VCaP (cell line): ENCODE data around the gene USP5.

Experiments used
- H3K27ac ChIP-seq: fragments of 450-650 bp; 2 replicates; pipeline ENCODE4 v1.5.1; 2017
- TF ChIP-seq, protein P1 (sequence below): fragments of 450-650 bp; conservative IDR thresholded peaks from 2 replicates; pipeline ENCODE4 v1.5.1; 2017; ENCODE audit warnings: mild to moderate bottlenecking, moderate library complexity

USP5 gene

DNA sequence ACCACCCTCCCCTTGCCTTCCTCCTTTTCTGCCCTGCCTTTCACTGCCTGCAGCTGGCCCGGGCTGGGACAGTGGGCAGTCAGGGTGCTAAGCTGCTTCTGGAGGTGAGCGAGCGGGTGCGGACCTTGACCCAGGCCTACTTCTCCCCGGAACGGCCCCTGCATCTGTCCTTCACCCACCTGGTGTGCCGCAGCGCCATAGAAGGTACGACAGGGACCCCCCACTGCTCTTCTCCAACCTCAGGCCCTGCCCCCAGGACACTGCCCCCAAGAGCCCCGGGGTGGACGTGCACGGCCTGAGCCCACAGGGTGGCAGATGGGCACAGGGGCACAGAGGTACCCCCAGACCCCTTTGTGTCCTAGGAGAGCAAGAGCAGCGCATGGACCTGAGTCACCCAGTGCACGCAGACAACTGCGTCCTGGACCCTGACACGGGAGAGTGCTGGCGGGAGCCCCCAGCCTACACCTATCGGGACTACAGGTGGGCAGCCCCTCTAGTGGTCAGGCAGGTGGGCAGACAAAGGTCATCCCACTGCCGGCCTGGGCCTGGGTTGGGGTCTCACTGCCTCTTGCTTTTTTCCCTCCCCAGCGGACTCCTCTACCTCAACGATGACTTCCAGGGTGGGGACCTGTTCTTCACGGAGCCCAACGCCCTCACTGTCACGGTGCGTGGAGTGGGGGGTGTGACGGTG lies 14.4 kb upstream of the USP5 start:
- no peak overlapping the region for H3K27ac ChIP-seq
- TF ChIP-seq, protein P1, sequence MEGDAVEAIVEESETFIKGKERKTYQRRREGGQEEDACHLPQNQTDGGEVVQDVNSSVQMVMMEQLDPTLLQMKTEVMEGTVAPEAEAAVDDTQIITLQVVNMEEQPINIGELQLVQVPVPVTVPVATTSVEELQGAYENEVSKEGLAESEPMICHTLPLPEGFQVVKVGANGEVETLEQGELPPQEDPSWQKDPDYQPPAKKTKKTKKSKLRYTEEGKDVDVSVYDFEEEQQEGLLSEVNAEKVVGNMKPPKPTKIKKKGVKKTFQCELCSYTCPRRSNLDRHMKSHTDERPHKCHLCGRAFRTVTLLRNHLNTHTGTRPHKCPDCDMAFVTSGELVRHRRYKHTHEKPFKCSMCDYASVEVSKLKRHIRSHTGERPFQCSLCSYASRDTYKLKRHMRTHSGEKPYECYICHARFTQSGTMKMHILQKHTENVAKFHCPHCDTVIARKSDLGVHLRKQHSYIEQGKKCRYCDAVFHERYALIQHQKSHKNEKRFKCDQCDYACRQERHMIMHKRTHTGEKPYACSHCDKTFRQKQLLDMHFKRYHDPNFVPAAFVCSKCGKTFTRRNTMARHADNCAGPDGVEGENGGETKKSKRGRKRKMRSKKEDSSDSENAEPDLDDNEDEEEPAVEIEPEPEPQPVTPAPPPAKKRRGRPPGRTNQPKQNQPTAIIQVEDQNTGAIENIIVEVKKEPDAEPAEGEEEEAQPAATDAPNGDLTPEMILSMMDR: no peak

DNA sequence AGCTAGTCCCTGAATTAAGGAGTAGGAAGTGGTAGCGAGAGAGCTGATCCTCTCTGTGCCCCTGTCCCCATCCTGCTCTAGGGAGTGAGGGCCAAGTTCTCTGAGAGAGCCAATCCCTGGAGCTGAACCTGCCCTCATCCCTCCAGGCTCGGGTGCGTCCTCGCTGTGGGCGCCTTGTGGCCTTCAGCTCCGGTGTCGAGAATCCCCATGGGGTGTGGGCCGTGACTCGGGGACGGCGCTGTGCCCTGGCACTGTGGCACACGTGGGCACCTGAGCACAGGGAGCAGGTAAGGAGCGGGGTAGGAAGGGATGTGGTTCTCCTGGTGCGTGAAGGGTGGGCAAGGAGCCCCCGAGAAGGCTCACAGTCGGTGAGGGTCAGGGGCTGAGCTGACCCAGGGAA lies 13.1 kb upstream of the USP5 start:
- TF ChIP-seq, protein P1: no peak
- H3K27ac ChIP-seq: no peak overlapping the region

DNA sequence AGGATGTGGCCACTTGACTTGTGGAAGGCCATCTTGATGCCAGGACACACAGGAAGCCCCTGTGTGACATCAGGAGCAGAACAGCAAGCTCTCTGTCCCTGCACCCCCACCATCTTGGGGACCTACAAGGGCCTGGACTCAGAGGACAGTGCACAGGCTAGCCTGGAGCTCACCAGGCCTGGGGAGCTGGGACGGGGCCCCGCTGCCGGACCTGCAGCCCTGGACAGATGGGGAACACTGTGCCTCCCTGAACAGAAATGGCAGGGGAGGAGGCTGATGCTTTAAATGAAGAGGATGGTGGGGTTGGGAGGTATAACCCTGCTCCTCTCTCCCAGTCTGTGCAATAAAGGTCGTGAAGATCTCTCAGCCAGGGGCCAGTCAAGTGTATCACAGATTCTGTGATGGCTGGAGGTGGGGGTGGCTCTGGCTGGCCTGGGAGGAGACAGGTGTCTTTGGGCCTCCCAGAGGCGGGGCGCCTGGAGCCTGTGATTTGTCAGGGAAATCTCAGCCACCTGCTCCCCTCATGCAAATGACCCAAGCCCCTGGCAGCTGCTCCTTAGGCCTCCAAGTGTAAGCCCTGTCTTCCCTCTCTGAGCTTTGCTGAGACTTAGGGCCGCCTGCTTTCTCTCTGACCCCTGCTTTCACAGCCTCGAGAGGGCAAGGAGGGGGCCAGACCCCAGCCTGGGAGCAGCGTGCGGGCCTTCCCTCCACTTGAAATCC lies 12.3 kb upstream of the USP5 start:
- TF ChIP-seq, protein P1: no peak
- H3K27ac ChIP-seq: no peak overlapping the region

DNA sequence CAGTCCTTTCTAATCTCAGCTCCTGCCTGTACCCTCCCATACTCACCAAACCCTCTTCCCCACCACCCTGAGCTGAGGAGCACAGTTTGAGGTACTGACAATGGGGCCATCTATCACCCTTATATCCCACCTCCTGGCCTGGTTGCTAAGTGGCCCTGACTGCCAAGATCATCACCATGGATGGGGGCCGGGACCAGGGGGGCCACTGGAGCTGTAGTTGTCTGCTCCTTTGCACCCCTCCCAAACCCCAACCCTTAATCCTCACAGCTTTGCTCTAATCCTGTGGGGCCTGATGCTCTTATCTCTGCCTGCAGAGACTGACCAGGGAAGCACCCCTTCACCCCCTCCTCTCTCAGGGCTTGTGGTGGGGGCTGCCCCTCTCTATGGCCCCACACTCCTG lies 11.6 kb upstream of the USP5 start:
- H3K27ac ChIP-seq: no peak overlapping the region
- TF ChIP-seq, protein P1: no peak

DNA sequence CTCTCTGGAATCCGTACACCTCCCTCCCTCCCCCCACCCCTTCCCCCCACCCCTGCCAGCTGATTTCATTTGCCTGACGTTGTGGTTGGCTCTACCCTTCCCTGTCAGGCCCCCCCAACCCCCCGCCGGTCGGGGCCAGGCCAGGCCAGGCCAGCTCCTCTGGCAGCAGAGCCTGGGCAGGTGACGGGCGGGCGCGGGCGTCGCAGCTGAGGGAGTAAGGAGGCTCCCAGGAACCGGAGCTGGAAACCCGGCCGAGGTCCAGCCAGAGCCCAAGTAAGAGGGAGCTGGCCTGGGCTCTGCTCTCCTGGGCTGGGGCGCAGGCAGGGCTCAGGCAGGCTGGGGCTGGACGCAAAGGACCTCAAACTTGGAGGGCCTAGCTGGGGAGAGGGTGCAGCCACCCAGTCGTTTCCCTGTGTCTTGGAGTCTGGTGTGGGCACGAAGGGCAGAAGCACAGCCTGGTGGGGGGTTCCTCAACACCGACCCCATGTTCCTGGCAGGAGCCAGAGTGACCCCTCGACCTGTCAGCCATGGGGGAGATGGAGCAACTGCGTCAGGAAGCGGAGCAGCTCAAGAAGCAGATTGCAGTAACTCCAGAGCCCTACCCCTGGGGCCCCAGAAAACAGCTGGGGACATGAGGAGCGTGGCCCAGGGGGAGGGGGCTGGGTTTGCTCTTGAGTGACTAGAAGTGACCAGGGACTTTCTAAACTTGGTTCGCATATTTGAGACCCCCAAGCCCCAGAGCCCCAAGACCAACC lies 11.0 kb upstream of the USP5 start, which contains the start of gene GNB3:
TSS of gene GNB3 (plus strand) at position 165 of the 755 bp plus-strand sequence. CDS start at position 528, 363 bp downstream.
- TF ChIP-seq, protein P1: no peak
- no peak within 1 kb of the TSS for H3K27ac ChIP-seq

DNA sequence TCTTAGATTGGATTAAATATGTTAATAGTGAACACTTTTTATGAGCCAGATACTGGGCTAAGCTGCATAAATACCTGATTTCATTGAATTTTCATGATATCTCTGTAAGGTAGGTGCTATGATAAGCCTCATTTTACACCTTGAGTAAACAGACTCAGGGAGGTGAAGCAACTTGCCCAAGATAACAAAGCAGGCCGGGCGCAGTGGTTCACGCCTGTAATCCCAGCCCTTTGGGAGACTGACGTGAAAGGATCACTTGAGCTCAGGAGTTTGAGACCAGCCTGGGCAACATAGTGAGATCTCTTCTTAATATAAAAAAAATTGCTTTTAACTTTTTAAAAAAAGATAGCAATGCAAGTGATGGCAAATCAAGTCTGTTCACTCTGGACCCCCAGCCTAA lies 9.9 kb upstream of the USP5 start:
- H3K27ac ChIP-seq: no peak overlapping the region
- TF ChIP-seq, protein P1: no peak
